BE2C (cell line): ENCODE results near the gene LIME1. TPM values are rescaled to one million over a fixed set of nuclear protein-coding genes. Genes with fewer than 3 reads are reported as not detected.

Experiments used
- DNase-seq: peaks from one replicate; pipeline ENCODE4 v3.0.0-alpha.2; 2020
- H3K27me3 ChIP-seq: fragments of 250-450 bp; sonication (Bioruptor Pico); 2 replicates; pipeline ENCODE4 v1.5.1; 2020; ENCODE audit warnings: mild to moderate bottlenecking
- H3K36me3 ChIP-seq: fragments of 250-450 bp; sonication (Bioruptor Pico); 2 replicates; pipeline ENCODE4 v1.5.1; 2020; ENCODE audit warnings: mild to moderate bottlenecking
- H3K4me1 ChIP-seq: fragments of 250-450 bp; sonication (Bioruptor Pico); 2 replicates; pipeline ENCODE4 v1.5.1; 2020
- H3K4me3 ChIP-seq: 2 replicates; pipeline ENCODE4 v1.5.1; 2011; ENCODE audit warnings: low read depth, low read length
- H3K9me3 ChIP-seq: fragments of 250-450 bp; sonication (Bioruptor Pico); 2 replicates; pipeline ENCODE4 v1.5.1; 2020
- CTCF ChIP-seq: IDR thresholded peaks from 2 replicates; pipeline ENCODE4 v1.5.1; 2012; ENCODE audit warnings: mild to moderate bottlenecking, low read depth, low read length
- polyA plus RNA-seq: library from polyadenylated mRNA; unstranded; fragments of >200 nt; gene quantifications from one replicate; pipeline ENCODE4 v1.2.1, GENCODE V29; 2012; ENCODE audit warnings: low read depth, missing spikeins; ENCODE audit not compliant: insufficient read length, insufficient read depth

The LIME1 gene
- polyA plus RNA-seq, result 49.0 TPM

GRCh38 chr20:63735859-63736718 is at the start of gene LIME1:
Gene LIME1 (plus strand): TSS chr20:63736664. CDS start chr20:63737550, 886 bp downstream.
- H3K27me3 ChIP-seq, result peaks cover 3% of the 10 kb centered on the region; the same call in 1 of the 2 replicates
- H3K4me1 ChIP-seq, result peaks cover 3% of the 10 kb centered on the region
- no peak for DNase-seq
- H3K36me3 ChIP-seq, result peaks cover 28% of the 10 kb centered on the region
- TF ChIP-seq CTCF, result no peak
- H3K9me3 ChIP-seq, result no peaks in the 10 kb centered on the region
- H3K4me3 ChIP-seq, result no peak within 1 kb of the TSS

GRCh38 chr20:63687419-63688178 is 48.9 kb upstream of the LIME1 start:
- no peaks in the 10 kb centered on the region for H3K4me1 ChIP-seq
- H3K9me3 ChIP-seq, result no peaks in the 10 kb centered on the region
- DNase-seq, result no peak
- no peaks in the 10 kb centered on the region for H3K27me3 ChIP-seq
- TF ChIP-seq CTCF, result no peak
- no peak overlapping the region for H3K4me3 ChIP-seq
- peaks cover 18% of the 10 kb centered on the region for H3K36me3 ChIP-seq

- TF ChIP-seq CTCF, result no peak
- Histone ChIP-seq H3K36me3 (peaks cover 9% of the 10 kb centered on the region), H3K4me3 (no peak overlapping the region), H3K27me3 (no peaks in the 10 kb centered on the region), H3K4me1 (no peaks in the 10 kb centered on the region), H3K9me3 (no peaks in the 10 kb centered on the region)
- no peak for DNase-seq
Observed at GRCh38 chr20:63688228-63689045, 48.0 kb upstream of the LIME1 start.

- Histone ChIP-seq H3K4me3 (no peak overlapping the region), H3K9me3 (no peaks in the 10 kb centered on the region), H3K27me3 (no peaks in the 10 kb centered on the region), H3K36me3 (peaks cover 9% of the 10 kb centered on the region), H3K4me1 (no peaks in the 10 kb centered on the region)
- DNase-seq, result no peak
- no peak for TF ChIP-seq CTCF
Observed at GRCh38 chr20:63689046-63690002, 47.1 kb upstream of the LIME1 start.
